K562 (cell line): ENCODE data around the gene GPR3. TPM values are rescaled to one million over a fixed set of nuclear protein-coding genes. Genes with fewer than 3 reads are reported as not detected.

Source experiments
- ATAC-seq: fragments of 200-7000 bp; cut with Tn5 transposase; 3 replicates; pipeline ENCODE4 v1.9.1; 2020; ENCODE audit warnings: moderate library complexity
- BruUV-seq: library from RNA; stranded (reverse); fragments of 400-500 nt; replicated peaks from 2 replicates; lab custom pipeline; 2021; lab: Mats Ljungman, UMichigan
- CTCF ChIA-PET: fragments of 300-600 bp; formaldehyde crosslinking; extraction: SDS; loops from one replicate; lab custom pipeline; 2021; ENCODE audit warnings: low intra/inter-chr PET ratio; lab: Yijun Ruan, JAX
- POLR2A ChIA-PET: fragments of 300-600, 350-650 bp; sonication (Branson Sonifier 250); formaldehyde crosslinking; extraction: SDS; loops from one replicate; lab custom pipeline; 2021; ENCODE audit warnings: antibody characterized with exemption, inconsistent platforms; lab: Yijun Ruan, JAX
- DNase-seq, 4 experiments: peaks; one replicate each; pipeline versions ENCODE4 v3.0.0 to v3.0.0-alpha.2; 2011 to 2018; ENCODE audit warnings: low spot score in 3 of 4, mixed read lengths in 3 of 4; ENCODE audit errors: extremely low read depth in 1 of 4
- FAIRE-seq: peaks from 2 replicates; lab custom pipeline; 2011; peaks lifted over from hg19 to GRCh38; lab: Jason Lieb, UNC
- H2AFZ ChIP-seq: 2 replicates; pipeline ENCODE4 v1.6.0; 2011; ENCODE audit warnings: low read depth, low read length, control low read depth, inconsistent platforms
- H3K27ac ChIP-seq: fragments of 200-600 bp; 3 replicates; pipeline ENCODE4 v1.8.0; 2011; ENCODE audit warnings: low read depth, mild to moderate bottlenecking, control low read depth, inconsistent platforms, low read length, moderate library complexity, mixed read lengths; ENCODE audit errors: extremely low read depth
- H3K27me3 ChIP-seq, 2 experiments: fragments of 300-600 bp in 1 of 2; 2 replicates in 1 of 2; 3 replicates in 1 of 2; pipeline versions ENCODE4 v1.6.0 to v1.8.0; 2011; ENCODE audit warnings: inconsistent platforms in 2 of 2, low read length in 2 of 2, mild to moderate bottlenecking in 1 of 2, mixed read lengths in 1 of 2, moderate library complexity in 1 of 2; ENCODE audit not compliant: control insufficient read depth in 2 of 2, insufficient read depth in 2 of 2
- H3K36me3 ChIP-seq: fragments of 300-600 bp; 3 replicates; pipeline ENCODE4 v1.8.0; 2011; ENCODE audit warnings: mild to moderate bottlenecking, low read length, inconsistent platforms; ENCODE audit not compliant: control insufficient read depth, insufficient read depth
- H3K4me1 ChIP-seq, 2 experiments: fragments of 200-600 bp in 1 of 2; replicated peaks in 1 of 2; 2 replicates in 1 of 2; 3 replicates in 1 of 2; pipeline versions ENCODE4 v1.5.1 to v1.8.0; 2011; ENCODE audit warnings: inconsistent platforms in 2 of 2, low read length in 2 of 2, mild to moderate bottlenecking in 1 of 2, mixed read lengths in 1 of 2, moderate library complexity in 1 of 2; ENCODE audit not compliant: control insufficient read depth in 2 of 2, insufficient read depth in 2 of 2
- H3K4me2 ChIP-seq: 2 replicates; pipeline ENCODE4 v1.6.1; 2011; ENCODE audit warnings: low read length, control low read depth, inconsistent platforms, mixed read lengths; ENCODE audit not compliant: insufficient read depth
- H3K4me3 ChIP-seq: fragments of 200-600 bp; sonication (generic), shearing (Covaris generic); 2 replicates; pipeline ENCODE4 v1.5.1; 2016; ENCODE audit warnings: control low read depth, inconsistent platforms
- H3K79me2 ChIP-seq: fragments of 200-600 bp; 3 replicates; pipeline ENCODE4 v1.8.0; 2011; ENCODE audit warnings: low read length, inconsistent platforms; ENCODE audit not compliant: control insufficient read depth, insufficient read depth
- H3K9ac ChIP-seq, 2 experiments: 2 replicates each; pipeline versions ENCODE4 v1.6.0 to v1.6.1; 2011; ENCODE audit warnings: low read depth in 2 of 2, low read length in 2 of 2, control low read depth in 1 of 2, inconsistent platforms in 1 of 2, mild to moderate bottlenecking in 1 of 2, mixed read lengths in 1 of 2; ENCODE audit not compliant: insufficient read depth in 1 of 2
- H3K9me1 ChIP-seq: one replicate; pipeline ENCODE4 v1.6.0; 2011; ENCODE audit warnings: inconsistent platforms, mild to moderate bottlenecking, low read length, moderate library complexity; ENCODE audit not compliant: control insufficient read depth, insufficient read depth
- H3K9me3 ChIP-seq: replicated peaks from 2 replicates; pipeline ENCODE4 v1.5.1; 2011; ENCODE audit warnings: low read depth, low read length, inconsistent platforms; ENCODE audit not compliant: control insufficient read depth, insufficient read depth
- H4K20me1 ChIP-seq: replicated peaks from 2 replicates; pipeline ENCODE4 v1.6.1; 2011; ENCODE audit warnings: low read length, inconsistent platforms, mixed read lengths; ENCODE audit not compliant: control insufficient read depth, insufficient read depth
- FUS ChIP-seq: fragments of 200-400 bp; formaldehyde crosslinking; optimal IDR thresholded peaks from 2 replicates; pipeline ENCODE3; 2017; ENCODE audit warnings: low read depth, low read length
- GABPA ChIP-seq: fragments of 200-800 bp; sonication (Bioruptor generic); conservative IDR thresholded peaks from 2 replicates; pipeline ENCODE4 v1.6.1; 2016; ENCODE audit warnings: low read depth, missing genetic modification characterization, missing compliant biosample characterization
- MEF2D ChIP-seq: conservative IDR thresholded peaks from 2 replicates; pipeline ENCODE4 v1.6.1; 2016; ENCODE audit warnings: low read depth, missing genetic modification characterization, missing compliant biosample characterization
- PPARD ChIP-seq: fragments of 250-450 bp; sonication (Bioruptor Pico); IDR thresholded peaks from 2 replicates; pipeline ENCODE4 v1.8.0; 2022; ENCODE audit warnings: inconsistent platforms, mild to moderate bottlenecking, moderate library complexity
- RHOXF2B ChIP-seq: fragments of 250-450 bp; sonication (Bioruptor Pico); conservative IDR thresholded peaks from 2 replicates; pipeline ENCODE4 v1.5.1; 2021
- SMAD3 ChIP-seq: fragments of 450-650 bp; formaldehyde crosslinking; conservative IDR thresholded peaks from 2 replicates; pipeline ENCODE4 v1.4.0; 2020; ENCODE audit warnings: mild to moderate bottlenecking
- STAG1 ChIP-seq: sonication (generic); formaldehyde crosslinking; IDR thresholded peaks from 2 replicates; pipeline ENCODE4 v1.5.0; 2020; ENCODE audit warnings: missing genetic modification reagents, borderline replicate concordance
- TAL1 ChIP-seq: fragments of 450-650 bp; IDR thresholded peaks from 2 replicates; pipeline ENCODE4 v1.6.1; 2016; ENCODE audit warnings: mild to moderate bottlenecking
- TFAP4 ChIP-seq: sonication (generic); formaldehyde crosslinking; IDR thresholded peaks from 2 replicates; pipeline ENCODE4 v1.8.0; 2022; ENCODE audit warnings: missing genetic modification reagents, mild to moderate bottlenecking, moderate library complexity, borderline replicate concordance
- YY1 ChIP-seq, 3 experiments: IDR thresholded peaks; 2 replicates each; pipeline ENCODE4 v1.6.1; 2011; ENCODE audit warnings: low read length in 2 of 3, mild to moderate bottlenecking in 2 of 3, moderate library complexity in 2 of 3, borderline replicate concordance in 1 of 3, control low read depth in 1 of 3, low read depth in 1 of 3; ENCODE audit not compliant: insufficient read depth in 3 of 3, insufficient replicate concordance in 2 of 3, control insufficient read depth in 1 of 3, insufficient read length in 1 of 3; ENCODE audit errors: extremely low read depth in 1 of 3
- ZNF586 ChIP-seq: fragments of 450-650 bp; formaldehyde crosslinking; conservative IDR thresholded peaks from 2 replicates; pipeline ENCODE4 v1.4.0; 2020; ENCODE audit warnings: mild to moderate bottlenecking, moderate library complexity
- WGBS: fragments of 100-300 bp; shearing (Covaris generic); methylation state at CpG from one replicate; pipeline ENCODE4 v1.1.6; 2016; ENCODE audit warnings: low coverage, mixed read lengths; ENCODE audit not compliant: insufficient coverage; ENCODE audit errors: missing lambda C conversion rate; 5-methylcytosine and 5-hydroxymethylcytosine counted together
- in situ Hi-C: fragments of 300-500 bp; cut with MboI; formaldehyde crosslinking; loops from 4 replicates; pipeline ENCODE4 v1.15.0; 2018; ENCODE audit warnings: inconsistent platforms, mixed read lengths
- intact Hi-C: fragments of 100-400 bp; cut with micrococcal nuclease; formaldehyde crosslinking; loops from 2 replicates; pipeline ENCODE4 v1.14.2; 2022
- polyA plus RNA-seq, 8 experiments: library from polyadenylated mRNA; depleted of rRNA in 4 of 8; stranded (reverse) in 5 of 8; unstranded in 3 of 8; fragments of >200 nt; fragmentation: Nextera tagmentation in 2 of 8; fragmentation: Illumina TruSeq in 1 of 8; extraction: Ambion mirVana in 2 of 8; extraction: Trizol in 1 of 8; gene quantifications; 2 replicates each; pipeline versions ENCODE4 v1.2.1 to v1.2.3, GENCODE V29; 2011 to 2014; ENCODE audit warnings: inconsistent platforms in 1 of 8, missing spikeins in 1 of 8
- total RNA-seq, 7 experiments: library from RNA; depleted of rRNA in 6 of 7; stranded (reverse); fragments of >200 nt in 6 of 7; fragmentation: Illumina TruSeq in 2 of 7; extraction: Trizol in 2 of 7; gene quantifications; 2 replicates each; pipeline versions ENCODE4 v1.2.1 to v1.2.3, GENCODE V29; 2011 to 2021; ENCODE audit warnings: low replicate concordance in 1 of 7
- TF ChIP-seq, protein P1 (sequence below): fragments of 450-650 bp; IDR thresholded peaks from 2 replicates; pipeline ENCODE4 v1.6.1; 2016; ENCODE audit warnings: low read depth, mild to moderate bottlenecking, moderate library complexity

GPR3 gene
- total and polyA plus RNA-seq, 9 of the 15 experiments (the other 6 are each of a cell fraction or from before 2014, with no cell fraction given): 0.24 to 11.5 (median 3.7) TPM

- no peaks in the 10 kb centered on the region for H4K20me1 ChIP-seq
- no peaks in the 10 kb centered on the region for H3K27me3 ChIP-seq
- ATAC-seq (no peak), DNase-seq (no peak), FAIRE-seq (no peak)
- peak overlapping the region in 1 of 2 experiments; percentile 53; a peak in 1 of 4 replicates for H3K9ac ChIP-seq
- peaks cover 63% of the 10 kb centered on the region for H3K36me3 ChIP-seq
- TF ChIP-seq YY1 (IDR thresholded peaks at IDR 0.05; ENCODE audit: borderline replicate concordance in 1 of 3, control insufficient read depth in 1 of 3, extremely low read depth in 1 of 3, insufficient read depth in 3 of 3, insufficient read length in 1 of 3, insufficient replicate concordance in 2 of 3, low read depth in 1 of 3, low read length in 2 of 3) (no peak), RHOXF2B (CRISPR knock-in tag) (no peak), STAG1 (no peak), ZNF586 (CRISPR knock-in tag) (no peak), TFAP4 (CRISPR knock-in tag) (no peak), FUS (no peak), SMAD3 (CRISPR knock-in tag) (no peak), GABPA (no peak), TAL1 (no peak), PPARD (CRISPR knock-in tag) (no peak), MEF2D (no peak)
- TF ChIP-seq, protein P1, sequence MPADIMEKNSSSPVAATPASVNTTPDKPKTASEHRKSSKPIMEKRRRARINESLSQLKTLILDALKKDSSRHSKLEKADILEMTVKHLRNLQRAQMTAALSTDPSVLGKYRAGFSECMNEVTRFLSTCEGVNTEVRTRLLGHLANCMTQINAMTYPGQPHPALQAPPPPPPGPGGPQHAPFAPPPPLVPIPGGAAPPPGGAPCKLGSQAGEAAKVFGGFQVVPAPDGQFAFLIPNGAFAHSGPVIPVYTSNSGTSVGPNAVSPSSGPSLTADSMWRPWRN: no peak
- 91% methylated on average over 4 of the region's 4 CpGs for WGBS
- no peak overlapping the region for H2AFZ ChIP-seq
- peaks cover 0 to 12% of the 10 kb centered on the region in 2 experiments; a peak in 2 of 5 replicates for H3K4me1 ChIP-seq
- CTCF ChIA-PET: no interaction called here
- intact Hi-C loops (no loop called here), in situ Hi-C loops (no loop called here)
- POLR2A ChIA-PET: interaction anchor here (0.5 kb wide), 1 partner anchor 1706 kb away, joined by 3 read pairs; no protein-coding TSS in a partner anchor
- no peaks in the 10 kb centered on the region for H3K9me3 ChIP-seq
- BruUV-seq: no TSS peak
- no peak overlapping the region for H3K4me3 ChIP-seq
- no peak overlapping the region for H3K4me2 ChIP-seq
- H3K27ac ChIP-seq: no peak overlapping the region
- no peaks in the 10 kb centered on the region for H3K79me2 ChIP-seq
- H3K9me1 ChIP-seq: no peaks in the 10 kb centered on the region
Observed at GRCh38 chr1:27406362-27406680, 13.9 kb downstream of the GPR3 start.
